Measurements from ENCODE around the gene RLN3. TPM values are rescaled to one million over a fixed set of nuclear protein-coding genes. Genes with fewer than 3 reads are reported as not detected.

RLN3 gene
- total and polyA plus RNA-seq, 2 of the 8 experiments (the other 6 are each of a cell fraction or from before 2014, with no cell fraction given) = not detected

DNA sequence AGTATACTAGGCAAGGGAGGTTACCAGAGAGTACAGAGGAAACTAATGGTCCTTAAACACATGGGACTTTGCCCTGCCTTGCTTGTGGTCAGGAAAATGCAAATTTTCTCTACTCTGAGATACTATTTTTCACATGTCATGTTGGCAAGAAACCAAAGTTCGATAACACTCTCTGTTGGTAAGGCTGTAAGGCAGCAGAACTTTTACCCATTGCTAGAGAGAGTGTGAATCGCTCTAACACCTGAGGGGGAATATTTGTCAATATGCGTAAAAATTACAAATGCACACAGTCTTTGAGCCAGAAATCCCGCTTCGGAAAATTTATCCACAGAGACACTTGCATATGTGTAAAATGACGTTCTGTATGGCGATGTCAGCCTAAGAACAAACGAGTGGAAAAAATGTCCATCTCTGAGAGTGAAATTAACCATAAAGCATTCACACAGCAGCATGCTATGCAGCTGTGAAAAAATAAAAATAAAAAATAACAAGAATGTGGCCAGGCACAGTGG lies 12.4 kb upstream of the RLN3 start (continued):
- TF ChIP-seq CHD7 (IDR thresholded peaks at IDR 0.05; ENCODE audit: insufficient replicate concordance, low read length) = no peak
- no peak for TF ChIP-seq YY1 (IDR thresholded peaks at IDR 0.05; ENCODE audit: low read depth, low read length)
- TF ChIP-seq EP300 (IDR thresholded peaks at IDR 0.05; ENCODE audit: borderline replicate concordance in 1 of 2, low read depth in 2 of 2, low read length in 2 of 2) = no peak
- no peak for TF ChIP-seq CEBPB (IDR thresholded peaks at IDR 0.05; ENCODE audit: low read depth, low read length)
- no peak for TF ChIP-seq ATF2 (IDR thresholded peaks at IDR 0.05; ENCODE audit: low read length)
- TF ChIP-seq SUZ12 (IDR thresholded peaks at IDR 0.05; ENCODE audit: low read length) = no peak
- no peak for TF ChIP-seq JUND (IDR thresholded peaks at IDR 0.05; ENCODE audit: low read length)
- no peak for TF ChIP-seq CTBP2 (IDR thresholded peaks at IDR 0.05; ENCODE audit: borderline replicate concordance, insufficient read depth, insufficient read length, low read length)
- no peak for TF ChIP-seq SIX5 (IDR thresholded peaks at IDR 0.05; ENCODE audit: low read depth, low read length)
